Esophagus muscularis mucosa (tissue), 3 donors: ENCODE data around the gene LRP6.

Experiments
- CTCF ChIP-seq, 3 experiments: fragments of 200-600 bp in 2 of 3; fragments of 450-650 bp in 1 of 3; sonication (generic) in 2 of 3; IDR thresholded peaks; one replicate each; pipeline ENCODE4 v1.5.1; 2017 to 2019; ENCODE audit warnings: antibody characterized with exemption in 3 of 3, mild to moderate bottlenecking in 2 of 3, moderate library complexity in 1 of 3
- POLR2A ChIP-seq: fragments of 450-650 bp; IDR thresholded peaks from one replicate; pipeline ENCODE4 v1.6.1; 2017; ENCODE audit warnings: antibody characterized with exemption, moderate library complexity, mild to moderate bottlenecking, low read depth

- TF ChIP-seq CTCF (IDR thresholded peaks at IDR 0.05) (no peak), POLR2A (no peak)
These were observed 57.8 kb downstream of the LRP6 start for GRCh38 chr12:12209043-12209442.
